DOHH2 (cell line): ENCODE results near the gene APOA1.

Experiments used
- H3F3A ChIP-seq: fragments of 200-600 bp; sonication (generic), shearing (Covaris generic); 2 replicates; pipeline ENCODE4 v1.6.0; 2016; ENCODE audit warnings: antibody characterized with exemption, mild to moderate bottlenecking; ENCODE audit not compliant: control insufficient read depth, insufficient read depth
- H3K27ac ChIP-seq: fragments of 200-600 bp; sonication (generic); 2 replicates; pipeline ENCODE4 v1.5.1; 2014; ENCODE audit warnings: low read depth, mild to moderate bottlenecking, low read length, moderate library complexity
- H3K27me3 ChIP-seq: fragments of 200-600 bp; sonication (generic); 2 replicates; pipeline ENCODE4 v1.6.1; 2014; ENCODE audit warnings: mild to moderate bottlenecking, low read length, mixed read lengths; ENCODE audit not compliant: control insufficient read depth
- H3K36me3 ChIP-seq: fragments of 200-600 bp; sonication (generic); 2 replicates; pipeline ENCODE4 v1.6.1; 2014; ENCODE audit warnings: mild to moderate bottlenecking, low read length, moderate library complexity, mixed read lengths; ENCODE audit not compliant: control insufficient read depth
- H3K4me1 ChIP-seq: fragments of 200-600 bp; sonication (generic); 2 replicates; pipeline ENCODE4 v1.6.1; 2014; ENCODE audit warnings: mild to moderate bottlenecking, low read length, mixed read lengths; ENCODE audit not compliant: control insufficient read depth
- H3K4me2 ChIP-seq: fragments of 200-600 bp; sonication (generic); 2 replicates; pipeline ENCODE4 v1.6.0; 2014; ENCODE audit warnings: mild to moderate bottlenecking, low read length, moderate library complexity
- H3K4me3 ChIP-seq: fragments of 200-600 bp; sonication (generic); 2 replicates; pipeline ENCODE4 v1.5.1; 2014; ENCODE audit warnings: mild to moderate bottlenecking, low read length, mixed read lengths
- H3K79me2 ChIP-seq: fragments of 200-600 bp; sonication (generic); 2 replicates; pipeline ENCODE4 v1.6.1; 2014; ENCODE audit warnings: mild to moderate bottlenecking, low read length, mixed read lengths; ENCODE audit not compliant: control insufficient read depth
- H3K9me2 ChIP-seq: fragments of 200-600 bp; sonication (generic); replicated peaks from 2 replicates; pipeline ENCODE4 v1.6.1; 2014; ENCODE audit warnings: mild to moderate bottlenecking, low read length, mixed read lengths; ENCODE audit not compliant: control insufficient read depth
- H3K9me3 ChIP-seq: fragments of 200-600 bp; sonication (generic); 2 replicates; pipeline ENCODE4 v1.6.1; 2014; ENCODE audit warnings: antibody characterized with exemption, low read length, mixed read lengths; ENCODE audit not compliant: control insufficient read depth, insufficient read depth
- H4K20me1 ChIP-seq: fragments of 200-600 bp; sonication (generic); 2 replicates; pipeline ENCODE4 v1.6.0; 2014; ENCODE audit warnings: low read depth, mild to moderate bottlenecking, antibody characterized with exemption, low read length, moderate library complexity; ENCODE audit not compliant: control insufficient read depth, insufficient read depth
- CTCF ChIP-seq: fragments of 200-600 bp; sonication (generic); IDR thresholded peaks from one replicate; pipeline ENCODE4 v1.5.1; 2014; ENCODE audit warnings: antibody characterized with exemption, mild to moderate bottlenecking, low read depth, low read length; ENCODE audit not compliant: poor library complexity, severe bottlenecking
- EZH2phosphoT487 ChIP-seq: fragments of 200-600 bp; sonication (generic); IDR thresholded peaks from 2 replicates; pipeline ENCODE4 v1.6.1; 2017; ENCODE audit warnings: borderline replicate concordance, mild to moderate bottlenecking, antibody characterized with exemption, low read length, moderate library complexity, mixed read lengths

The APOA1 gene

DNA sequence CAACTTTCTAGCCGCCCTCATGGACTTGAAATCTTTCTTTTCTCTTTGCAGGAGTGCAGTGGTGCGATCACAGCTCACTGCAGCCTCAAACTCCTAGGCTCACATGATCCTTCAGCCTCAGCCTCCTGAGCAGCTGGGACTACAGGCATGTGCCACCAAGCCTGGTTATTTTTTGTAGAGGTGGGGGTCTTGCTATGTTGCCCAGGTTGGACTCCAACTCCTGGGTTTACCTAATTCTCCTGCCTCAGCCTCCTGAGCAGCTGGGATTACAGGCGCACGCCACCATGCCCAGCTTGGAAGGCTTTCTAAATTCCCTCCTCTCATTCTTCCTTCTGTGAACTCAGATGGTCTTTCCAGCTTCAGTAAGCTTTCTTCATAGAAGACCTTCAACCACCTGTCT is 4.7 kb upstream of the APOA1 start:
- H3K4me1 ChIP-seq = no peaks in the 10 kb centered on the region
- no peak overlapping the region for H3K4me3 ChIP-seq
- TF ChIP-seq CTCF (no peak), EZH2phosphoT487 (no peak)
- H3K36me3 ChIP-seq = peaks cover 21% of the 10 kb centered on the region
- no peaks in the 10 kb centered on the region for H3F3A ChIP-seq
- no peak overlapping the region for H3K4me2 ChIP-seq
- H3K79me2 ChIP-seq = no peaks in the 10 kb centered on the region
- H3K9me3 ChIP-seq = no peaks in the 10 kb centered on the region
- no peaks in the 10 kb centered on the region for H3K27me3 ChIP-seq
- H3K27ac ChIP-seq = no peak overlapping the region
- H3K9me2 ChIP-seq = no peaks in the 10 kb centered on the region
- no peaks in the 10 kb centered on the region for H4K20me1 ChIP-seq

DNA sequence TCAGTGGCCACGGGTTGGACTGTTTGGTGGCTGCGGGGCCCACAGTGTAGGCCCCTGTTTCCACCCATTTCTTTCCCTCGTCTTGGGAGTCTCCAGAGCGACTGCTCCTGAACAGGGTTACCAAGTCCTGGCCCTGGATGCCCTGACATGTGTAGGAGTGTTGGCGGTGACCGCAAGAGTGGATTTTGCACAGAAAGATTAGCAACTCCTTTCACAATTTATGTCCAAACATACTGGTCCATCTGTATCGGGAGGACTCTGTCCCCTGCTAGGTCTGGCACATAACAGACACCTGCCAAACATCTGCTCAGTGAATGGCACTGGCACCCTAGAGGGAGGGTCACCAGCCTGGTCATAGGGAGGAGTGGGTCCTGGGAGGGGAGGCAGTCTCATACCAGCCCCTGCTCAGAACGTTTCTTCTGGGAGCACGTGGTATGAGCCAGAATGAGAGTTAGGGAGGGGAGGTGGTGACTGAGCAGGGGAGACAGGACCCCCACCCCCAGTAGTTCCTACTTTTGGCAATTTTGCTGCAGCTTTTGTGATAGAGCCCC is 3.4 kb upstream of the APOA1 start:
- H3K4me2 ChIP-seq = no peak overlapping the region
- H3F3A ChIP-seq = no peaks in the 10 kb centered on the region
- no peak overlapping the region for H3K4me3 ChIP-seq
- peaks cover 9% of the 10 kb centered on the region for H3K36me3 ChIP-seq
- no peaks in the 10 kb centered on the region for H3K27me3 ChIP-seq
- H3K9me3 ChIP-seq = no peaks in the 10 kb centered on the region
- H4K20me1 ChIP-seq = no peaks in the 10 kb centered on the region
- peaks cover 5% of the 10 kb centered on the region for H3K4me1 ChIP-seq
- H3K9me2 ChIP-seq = no peaks in the 10 kb centered on the region
- no peak for TF ChIP-seq EZH2phosphoT487
- TF ChIP-seq CTCF = no peak
- no peaks in the 10 kb centered on the region for H3K79me2 ChIP-seq
- H3K27ac ChIP-seq = no peak overlapping the region

DNA sequence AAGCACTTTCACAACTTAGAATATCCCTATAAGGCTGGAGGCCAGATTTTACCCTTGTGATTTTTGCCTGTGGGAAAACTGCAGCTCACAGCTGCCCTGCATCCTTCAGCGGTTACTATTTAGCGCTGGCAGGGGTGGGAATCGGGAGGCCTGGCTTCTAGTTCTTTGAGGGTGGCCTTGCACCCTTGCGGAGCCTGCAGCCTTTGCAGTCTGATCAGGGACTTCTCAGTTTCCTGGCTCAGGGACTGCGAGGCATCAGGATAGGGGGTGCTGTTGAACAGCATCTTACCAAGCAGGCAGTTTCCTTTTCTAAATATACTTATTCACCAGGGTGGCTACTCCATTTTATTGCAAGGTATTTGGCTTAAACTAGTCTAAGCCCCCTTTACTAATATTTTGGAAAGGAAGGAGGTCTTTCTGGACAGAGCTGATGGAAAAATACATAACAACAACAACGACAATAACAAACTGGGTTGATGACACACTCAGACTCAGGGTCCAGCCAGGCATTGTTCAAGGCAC is 2.9 kb upstream of the APOA1 start:
- H3K4me2 ChIP-seq = no peak overlapping the region
- peaks cover 7% of the 10 kb centered on the region for H3K36me3 ChIP-seq
- no peaks in the 10 kb centered on the region for H4K20me1 ChIP-seq
- H3K9me2 ChIP-seq = no peaks in the 10 kb centered on the region
- no peaks in the 10 kb centered on the region for H3F3A ChIP-seq
- no peaks in the 10 kb centered on the region for H3K79me2 ChIP-seq
- H3K4me1 ChIP-seq = peaks cover 10% of the 10 kb centered on the region
- no peaks in the 10 kb centered on the region for H3K9me3 ChIP-seq
- no peak overlapping the region for H3K27ac ChIP-seq
- no peak overlapping the region for H3K4me3 ChIP-seq
- TF ChIP-seq CTCF = no peak
- TF ChIP-seq EZH2phosphoT487 = no peak
- no peaks in the 10 kb centered on the region for H3K27me3 ChIP-seq
